ENCODE data around the gene TUT7. TPM values are rescaled to one million over a fixed set of nuclear protein-coding genes. Genes with fewer than 3 reads are reported as not detected.
"Not testable (repeated sequence)": the region's sequence is repeated elsewhere in the genome, so short reads cannot be mapped to it uniquely, and the experiment has no call there.

The TUT7 gene
- total RNA-seq = 10 to 100 TPM; 25.0 to 37.2 TPM
- 10 to 100 TPM; 25.7 to 34.0 (median 29.7) TPM for polyA plus RNA-seq (ENCODE audit: insufficient read length in 6 of 6)
- long read RNA-seq, donor 1, partial matches to known transcripts = 16 of 16 reads
- long read RNA-seq, donor 1, other reads (novel, unspliced or antisense) = 0 of 16 reads
- long read RNA-seq, donor 2, partial matches to known transcripts = 10 of 12 reads
- long read RNA-seq, donor 2, other reads (novel, unspliced or antisense) = 0 of 12 reads
- long read RNA-seq, donor 3 = 0 reads
- long read RNA-seq, donor 4, partial matches to known transcripts = 3 of 3 reads
- long read RNA-seq, donor 4, other reads (novel, unspliced or antisense) = 0 of 3 reads
- long read RNA-seq, donor 5, partial matches to known transcripts = 7 of 7 reads
- long read RNA-seq, donor 5, other reads (novel, unspliced or antisense) = 0 of 7 reads
- long read RNA-seq, donor 6 = 0 reads
- long read RNA-seq, donor 7, full-length matches to known transcripts = 1 of 1 reads
- long read RNA-seq, donor 7, partial matches to known transcripts = 0 of 1 reads
- long read RNA-seq, donor 7, other reads (novel, unspliced or antisense) = 0 of 1 reads
- long read RNA-seq, donor 8, partial matches to known transcripts = 18 of 18 reads
- long read RNA-seq, donor 8, other reads (novel, unspliced or antisense) = 0 of 18 reads
- long read RNA-seq, donor 9 = 0 reads
- long read RNA-seq, donor 10, partial matches to known transcripts = 3 of 4 reads
- long read RNA-seq, donor 10, other reads (novel, unspliced or antisense) = 1 of 4 reads
- long read RNA-seq, donor 11 = 0 reads
- long read RNA-seq, donor 12 = 0 reads

DNA sequence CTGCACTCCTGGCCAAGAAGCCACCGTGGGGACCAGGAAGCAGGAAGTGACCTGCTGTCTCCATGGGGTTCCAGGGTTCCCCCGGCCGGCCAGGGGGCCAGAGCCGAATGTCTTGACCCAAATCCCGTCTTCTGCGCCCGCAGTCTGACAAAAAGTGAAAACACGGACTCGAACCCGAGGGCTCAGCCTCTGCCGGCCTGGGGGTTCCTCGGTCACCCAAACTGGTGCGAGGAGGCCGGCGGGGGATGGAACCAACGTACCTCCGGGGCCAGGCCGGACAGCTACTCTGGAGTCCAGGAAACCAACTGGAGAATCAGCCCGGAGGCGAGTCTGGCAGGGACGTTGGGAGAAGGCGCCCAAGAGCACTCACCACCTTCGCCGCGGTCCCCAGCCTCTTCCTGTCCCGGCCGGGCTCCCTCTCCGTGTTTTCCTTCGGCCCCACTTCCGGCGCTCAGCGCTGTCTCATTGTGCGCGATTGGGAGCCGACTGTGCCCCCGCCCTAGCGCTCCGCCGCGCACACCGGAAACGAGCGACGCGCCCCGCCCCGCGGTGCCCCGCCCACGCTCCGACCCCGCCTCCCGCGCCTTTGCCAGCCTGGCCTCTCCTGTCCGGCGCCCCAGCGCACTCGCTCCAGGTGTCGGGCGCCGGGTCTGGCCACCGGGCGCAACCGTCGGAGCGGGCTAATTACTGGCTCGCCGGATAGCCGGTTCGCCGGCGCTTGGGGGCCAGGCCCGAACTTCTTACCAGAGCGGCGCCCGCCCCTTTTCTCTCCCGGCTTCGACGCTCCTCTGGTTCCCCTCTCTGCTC is at the start of gene TUT7:
TUT7 (minus strand) TSS at position 400 of the 807 bp plus-strand sequence. CDS start 1,211 bp downstream, outside the sequence.
- no peaks in the 10 kb centered on the region for H3K27me3 ChIP-seq
- H3K9me3 ChIP-seq = no peaks in the 10 kb centered on the region
- peak within 1 kb of the TSS; percentile 94 for H3K27ac ChIP-seq
- DNase-seq = peak; percentile 95 to 99 (median 96)
- peaks cover 15 to 55% of the 10 kb centered on the region in 2 donors for H3K4me1 ChIP-seq
- peaks cover 0 to 23% of the 10 kb centered on the region in 2 donors for H3K36me3 ChIP-seq
- H3K4me3 ChIP-seq = peak within 1 kb of the TSS; percentile 68 to 69
- peak; percentile 98 for ATAC-seq
- intact Hi-C loops (cut with DNase I) = no loop called here
- TF ChIP-seq, protein P1, sequence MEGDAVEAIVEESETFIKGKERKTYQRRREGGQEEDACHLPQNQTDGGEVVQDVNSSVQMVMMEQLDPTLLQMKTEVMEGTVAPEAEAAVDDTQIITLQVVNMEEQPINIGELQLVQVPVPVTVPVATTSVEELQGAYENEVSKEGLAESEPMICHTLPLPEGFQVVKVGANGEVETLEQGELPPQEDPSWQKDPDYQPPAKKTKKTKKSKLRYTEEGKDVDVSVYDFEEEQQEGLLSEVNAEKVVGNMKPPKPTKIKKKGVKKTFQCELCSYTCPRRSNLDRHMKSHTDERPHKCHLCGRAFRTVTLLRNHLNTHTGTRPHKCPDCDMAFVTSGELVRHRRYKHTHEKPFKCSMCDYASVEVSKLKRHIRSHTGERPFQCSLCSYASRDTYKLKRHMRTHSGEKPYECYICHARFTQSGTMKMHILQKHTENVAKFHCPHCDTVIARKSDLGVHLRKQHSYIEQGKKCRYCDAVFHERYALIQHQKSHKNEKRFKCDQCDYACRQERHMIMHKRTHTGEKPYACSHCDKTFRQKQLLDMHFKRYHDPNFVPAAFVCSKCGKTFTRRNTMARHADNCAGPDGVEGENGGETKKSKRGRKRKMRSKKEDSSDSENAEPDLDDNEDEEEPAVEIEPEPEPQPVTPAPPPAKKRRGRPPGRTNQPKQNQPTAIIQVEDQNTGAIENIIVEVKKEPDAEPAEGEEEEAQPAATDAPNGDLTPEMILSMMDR (IDR thresholded peaks at IDR 0.05) = no peak

GRCh38 chr9:86402591-86402990 is 48.4 kb upstream of the TUT7 start:
- Histone ChIP-seq H3K27ac (no peak overlapping the region), H3K27me3 (no peaks in the 10 kb centered on the region), H3K36me3 (no peaks in the 10 kb centered on the region), H3K9me3 (no peaks in the 10 kb centered on the region), H3K4me3 (no peak overlapping the region), H3K4me1 (peaks cover 14 to 26% of the 10 kb centered on the region in 2 donors)
- ATAC-seq (no peak), DNase-seq (no peak)
- intact Hi-C loops (cut with DNase I) = no loop called here
- TF ChIP-seq, protein P1 (IDR thresholded peaks at IDR 0.05) = no peak

- TF ChIP-seq, protein P1 (IDR thresholded peaks at IDR 0.05) = no peak
- H3K36me3 ChIP-seq = no peaks in the 10 kb centered on the region
- intact Hi-C loops (cut with DNase I) = no loop called here
- DNase-seq (no peak), ATAC-seq (no peak)
- H3K9me3 ChIP-seq = peaks cover 0 to 12% of the 10 kb centered on the region in 2 donors
- H3K27me3 ChIP-seq = no peaks in the 10 kb centered on the region
- no peaks in the 10 kb centered on the region for H3K4me1 ChIP-seq
- no peak overlapping the region for H3K27ac ChIP-seq
- no peak overlapping the region for H3K4me3 ChIP-seq
Observed at GRCh38 chr9:86396412-86396811, 42.2 kb upstream of the TUT7 start.

DNA sequence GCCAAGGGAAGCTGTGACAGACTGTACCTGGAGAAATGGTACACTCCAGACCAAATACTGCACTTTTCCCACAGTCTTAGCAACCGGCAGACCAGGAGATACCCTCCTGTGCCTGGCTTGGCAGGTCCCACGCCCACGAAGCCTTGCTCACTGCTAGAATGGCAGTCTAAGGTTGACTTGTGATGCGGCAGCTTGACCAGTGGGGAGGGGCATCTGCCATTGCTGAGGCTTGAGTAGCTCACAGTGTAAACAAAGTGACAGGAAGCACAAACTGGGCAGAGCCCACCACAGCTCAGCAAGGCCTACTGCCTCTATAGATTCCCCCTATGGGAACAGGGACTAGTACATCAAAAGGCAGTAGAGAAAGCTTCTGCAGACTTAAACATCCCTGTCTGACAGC is 36.0 kb upstream of the TUT7 start:
- H3K27ac ChIP-seq; DNase-seq; H3K27me3 ChIP-seq; intact Hi-C loops (cut with DNase I); H3K36me3 ChIP-seq; H3K4me3 ChIP-seq; H3K4me1 ChIP-seq; ATAC-seq: not testable (repeated sequence)
- peaks cover 0 to 12% of the 10 kb centered on the region in 2 donors for H3K9me3 ChIP-seq

DNA sequence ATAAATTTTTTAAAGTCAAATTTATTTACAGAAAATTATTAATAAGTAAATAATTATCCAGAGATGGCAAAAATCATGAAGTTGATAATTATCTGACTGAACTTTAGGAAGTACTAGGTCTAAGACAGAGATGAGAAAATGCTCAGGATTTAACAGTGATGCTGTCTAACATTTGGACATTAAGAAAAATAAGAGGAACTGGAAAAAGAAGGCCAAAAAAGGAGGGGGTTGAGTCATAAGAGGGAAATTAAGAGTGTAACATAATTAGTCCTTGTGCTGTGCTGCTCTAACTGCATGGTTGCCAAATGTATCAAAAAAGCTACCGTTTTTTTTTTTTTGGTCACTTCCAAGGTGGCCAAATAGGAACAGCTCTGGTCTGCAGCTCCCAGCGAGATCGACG is 35.4 kb upstream of the TUT7 start:
- Histone ChIP-seq H3K4me3 (no peak overlapping the region), H3K27me3 (no peaks in the 10 kb centered on the region), H3K9me3 (peaks cover 0 to 8% of the 10 kb centered on the region in 2 donors), H3K4me1 (no peaks in the 10 kb centered on the region), H3K36me3 (no peaks in the 10 kb centered on the region), H3K27ac (no peak overlapping the region)
- ATAC-seq (no peak), DNase-seq (no peak)
- intact Hi-C loops (cut with DNase I) = no loop called here
- TF ChIP-seq, protein P1 (IDR thresholded peaks at IDR 0.05) = no peak

All from left lung (tissue), 14 donors.